Peyer's patch (tissue), 4 donors: ENCODE measurements around the gene STK10. TPM values are rescaled to one million over a fixed set of nuclear protein-coding genes. Genes with fewer than 3 reads are reported as not detected.

Source experiments
- DNase-seq, 3 donors: peaks; one replicate each; pipeline ENCODE4 v3.0.0-alpha.2; 2017 to 2019
- H3K27ac ChIP-seq, 4 donors: fragments of 200-600 bp; sonication (generic); one replicate each; pipeline ENCODE4 v1.5.1; 2016 to 2019
- H3K27me3 ChIP-seq, 2 donors: fragments of 200-600 bp; sonication (generic); one replicate each; pipeline ENCODE4 v1.5.1; 2019
- H3K36me3 ChIP-seq, 3 donors: fragments of 200-600 bp; sonication (generic); one replicate each; pipeline ENCODE4 v1.5.1; 2016 to 2019
- H3K4me1 ChIP-seq, 4 donors: fragments of 200-600 bp; sonication (generic); one replicate each; pipeline ENCODE4 v1.5.1; 2016 to 2019
- H3K4me3 ChIP-seq, 4 donors: fragments of 200-600 bp; sonication (generic); 1 replicate in 3 of 4; 2 replicates in 1 of 4; pipeline ENCODE4 v1.5.1; 2016 to 2019; ENCODE audit warnings: mild to moderate bottlenecking in 1 of 4
- H3K9me3 ChIP-seq, 4 donors: fragments of 200-600 bp; sonication (generic); one replicate each; pipeline ENCODE4 v1.5.1; 2016 to 2019; ENCODE audit warnings: mild to moderate bottlenecking in 1 of 4
- POLR2A ChIP-seq, 2 donors: fragments of 450-650 bp; IDR thresholded peaks; one replicate each; pipeline ENCODE4 v1.5.1; 2017; ENCODE audit warnings: antibody characterized with exemption in 2 of 2, mild to moderate bottlenecking in 2 of 2, moderate library complexity in 2 of 2
- total RNA-seq, 4 donors: library from RNA; depleted of rRNA; stranded (reverse); fragments of >200 nt; gene quantifications; one replicate each; pipeline ENCODE4 v1.1.0, GENCODE V29; 2016
- TF ChIP-seq, protein P1 (sequence below), 6 experiments: fragments of 450-650 bp in 4 of 6; fragments of 200-600 bp in 2 of 6; sonication (generic) in 1 of 6; IDR thresholded peaks; one replicate each; pipeline ENCODE4 v1.5.1; 2017 to 2019; ENCODE audit warnings: antibody characterized with exemption in 6 of 6, mild to moderate bottlenecking in 3 of 6, moderate library complexity in 1 of 6

The STK10 gene
- total RNA-seq, 4 donors from 2014 or later: 26.3 to 202 (median 68.1) TPM

DNA sequence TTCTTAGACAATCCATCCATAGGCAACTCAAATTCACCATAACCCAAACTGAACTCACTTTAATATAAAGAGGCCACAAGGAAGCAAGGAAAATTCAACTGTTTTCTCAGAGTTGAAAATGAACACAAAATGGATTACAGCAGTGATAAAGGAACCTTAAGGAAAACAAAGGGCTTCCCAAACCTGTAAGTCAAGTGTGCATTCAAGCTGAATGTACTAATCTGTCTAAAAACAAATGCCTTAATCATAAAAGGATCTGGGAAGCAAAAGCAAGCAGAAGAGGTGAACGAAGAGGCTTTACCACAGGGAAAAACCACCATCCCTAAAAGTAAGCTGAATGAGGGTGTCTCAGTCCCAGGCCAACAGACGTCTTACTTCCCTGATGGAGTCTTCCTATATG lies 195.2 kb downstream of the STK10 start:
- DNase-seq: no peak
- H3K4me3 ChIP-seq: no peak overlapping the region
- H3K9me3 ChIP-seq: no peaks in the 10 kb centered on the region
- no peak overlapping the region for H3K27ac ChIP-seq
- TF ChIP-seq, protein P1, sequence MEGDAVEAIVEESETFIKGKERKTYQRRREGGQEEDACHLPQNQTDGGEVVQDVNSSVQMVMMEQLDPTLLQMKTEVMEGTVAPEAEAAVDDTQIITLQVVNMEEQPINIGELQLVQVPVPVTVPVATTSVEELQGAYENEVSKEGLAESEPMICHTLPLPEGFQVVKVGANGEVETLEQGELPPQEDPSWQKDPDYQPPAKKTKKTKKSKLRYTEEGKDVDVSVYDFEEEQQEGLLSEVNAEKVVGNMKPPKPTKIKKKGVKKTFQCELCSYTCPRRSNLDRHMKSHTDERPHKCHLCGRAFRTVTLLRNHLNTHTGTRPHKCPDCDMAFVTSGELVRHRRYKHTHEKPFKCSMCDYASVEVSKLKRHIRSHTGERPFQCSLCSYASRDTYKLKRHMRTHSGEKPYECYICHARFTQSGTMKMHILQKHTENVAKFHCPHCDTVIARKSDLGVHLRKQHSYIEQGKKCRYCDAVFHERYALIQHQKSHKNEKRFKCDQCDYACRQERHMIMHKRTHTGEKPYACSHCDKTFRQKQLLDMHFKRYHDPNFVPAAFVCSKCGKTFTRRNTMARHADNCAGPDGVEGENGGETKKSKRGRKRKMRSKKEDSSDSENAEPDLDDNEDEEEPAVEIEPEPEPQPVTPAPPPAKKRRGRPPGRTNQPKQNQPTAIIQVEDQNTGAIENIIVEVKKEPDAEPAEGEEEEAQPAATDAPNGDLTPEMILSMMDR (IDR thresholded peaks at IDR 0.05): no peak
- no peak for TF ChIP-seq POLR2A (IDR thresholded peaks at IDR 0.05)
- H3K4me1 ChIP-seq: peaks cover 0 to 8% (median 0%) of the 10 kb centered on the region in 4 donors
- peaks cover 0 to 5% (median 0%) of the 10 kb centered on the region in 3 donors for H3K36me3 ChIP-seq
- H3K27me3 ChIP-seq: no peaks in the 10 kb centered on the region

DNA sequence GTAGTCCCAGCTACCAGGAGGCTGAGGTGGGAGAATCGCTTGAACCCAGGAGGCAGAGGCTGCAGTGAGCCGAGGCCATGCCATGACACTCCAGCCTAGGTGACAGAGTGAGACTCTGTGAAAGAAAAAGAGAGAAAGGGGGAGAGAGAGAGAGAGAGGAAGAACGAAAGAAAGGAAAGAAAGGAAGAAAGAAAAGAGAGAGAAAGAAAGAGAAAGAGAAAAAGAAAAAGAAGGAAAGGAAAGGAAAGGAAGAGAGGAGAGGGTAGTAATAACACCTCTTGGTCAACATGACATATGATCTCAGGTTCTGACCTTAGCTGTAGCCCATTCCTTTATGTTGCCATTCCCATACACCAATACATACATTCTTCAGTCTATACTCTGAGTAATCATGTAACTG lies 195.7 kb downstream of the STK10 start:
- no peak for TF ChIP-seq POLR2A (IDR thresholded peaks at IDR 0.05)
- TF ChIP-seq, protein P1 (IDR thresholded peaks at IDR 0.05): no peak
- DNase-seq: no peak
- no peak overlapping the region for H3K27ac ChIP-seq
- no peaks in the 10 kb centered on the region for H3K9me3 ChIP-seq
- H3K4me3 ChIP-seq: no peak overlapping the region
- peaks cover 0 to 8% (median 0%) of the 10 kb centered on the region in 4 donors for H3K4me1 ChIP-seq
- no peaks in the 10 kb centered on the region for H3K27me3 ChIP-seq
- peaks cover 0 to 5% (median 0%) of the 10 kb centered on the region in 3 donors for H3K36me3 ChIP-seq

Other genes with a start within 250 kb of the STK10 start
- gene FBXW11, start 181.6 kb downstream of the STK10 start, total RNA-seq: 10 to 100 TPM; 40.7 to 76.7 (median 49.1) TPM
- gene EFCAB9, start 5.9 kb upstream of the STK10 start, total RNA-seq: not detected
- 10 to 100 TPM; 21.6 to 38.2 (median 25.2) TPM for gene UBTD2, start 95.5 kb upstream of the STK10 start, total RNA-seq